Left lung (tissue), 10 donors: Measurements from ENCODE around the gene OPA3. TPM values are rescaled to one million over a fixed set of nuclear protein-coding genes. Genes with fewer than 3 reads are reported as not detected.
"Not testable (repeated sequence)": the region's sequence is repeated elsewhere in the genome, so short reads cannot be mapped to it uniquely, and the experiment has no call there.

Experiments used
- ATAC-seq: fragments of 200-7000 bp; cut with Tn5 transposase; one replicate; pipeline ENCODE4 v1.9.1; 2020; ENCODE audit warnings: moderate library complexity
- DNase-seq, 4 donors: peaks; one replicate each; pipeline ENCODE4 v3.0.0-alpha.2; 2013 to 2020
- H3K27ac ChIP-seq, 2 donors: fragments of 200-600 bp; sonication (generic) in 1 of 2; one replicate each; pipeline versions ENCODE4 v1.5.0 to v1.8.0; 2020 to 2021
- H3K27me3 ChIP-seq, 2 donors: fragments of 200-600 bp; sonication (generic) in 1 of 2; one replicate each; pipeline versions ENCODE4 v1.5.0 to v1.8.0; 2020 to 2021
- H3K36me3 ChIP-seq, 2 donors: fragments of 200-600 bp; sonication (generic) in 1 of 2; one replicate each; pipeline versions ENCODE4 v1.5.0 to v1.8.0; 2020 to 2021
- H3K4me1 ChIP-seq, 2 donors: fragments of 200-600 bp; one replicate each; pipeline ENCODE4 v1.8.0; 2021
- H3K4me3 ChIP-seq, 2 donors: fragments of 200-600 bp; sonication (generic) in 1 of 2; one replicate each; pipeline versions ENCODE4 v1.5.0 to v1.8.0; 2020 to 2021; ENCODE audit warnings: mild to moderate bottlenecking in 1 of 2
- H3K9me3 ChIP-seq, 2 donors: fragments of 200-600 bp; sonication (generic) in 1 of 2; one replicate each; pipeline versions ENCODE4 v1.5.0 to v1.8.0; 2020 to 2021
- CTCF ChIP-seq, 2 donors: fragments of 200-600 bp; sonication (generic) in 1 of 2; IDR thresholded peaks; one replicate each; pipeline versions ENCODE4 v1.5.0 to v1.8.0; 2021; ENCODE audit warnings: antibody characterized with exemption in 2 of 2
- intact Hi-C, 2 donors: fragments of 100-400 bp; cut with DNase I; formaldehyde crosslinking; loops; one replicate each; pipeline versions ENCODE4 v1.11.2 to v1.14.2; 2022
- polyA plus RNA-seq, 6 donors: library from polyadenylated mRNA; unstranded; fragments of 120-200 nt; gene quantifications; one replicate each; pipeline ENCODE4 v1.2.1, GENCODE V29; 2013; ENCODE audit not compliant: insufficient read length in 6 of 6
- total RNA-seq, 2 donors: library from RNA; stranded (reverse); fragmentation: NEBNext Ultra II Directional; extraction: Animal tissue kit (Norgen Biotek cat#: 25700); gene quantifications; one replicate each; pipeline ENCODE4 v1.2.1, GENCODE V29; 2021
- donor health status: DM: no; HTN: yes; CAD: no.
- donor health status: DM: no; HTN: no; CAD: no.

The OPA3 gene
- total and polyA plus RNA-seq, 8 donors = 4.8 to 17.9 (median 7.2) TPM

GRCh38 chr19:45515807-45516401, 68.7 kb downstream of the OPA3 start:
- H3K9me3 ChIP-seq = no peaks in the 10 kb centered on the region
- peak overlapping the region; percentile 73 to 94 for H3K27ac ChIP-seq
- DNase-seq = peak in 2 of 4 donors; percentile 64 to 77
- H3K36me3 ChIP-seq = peaks cover 0 to 48% of the 10 kb centered on the region in 2 donors
- peaks cover 21 to 77% of the 10 kb centered on the region in 2 donors for H3K4me1 ChIP-seq
- no peak for TF ChIP-seq CTCF (IDR thresholded peaks at IDR 0.05)
- peak overlapping the region in 1 of 2 donors; percentile 28 for H3K4me3 ChIP-seq
- intact Hi-C loops = no loop called here
- peak; percentile 40 for ATAC-seq
- no peaks in the 10 kb centered on the region for H3K27me3 ChIP-seq

- Histone ChIP-seq H3K4me1 (peaks cover 22 to 77% of the 10 kb centered on the region in 2 donors), H3K9me3 (no peaks in the 10 kb centered on the region), H3K27me3 (no peaks in the 10 kb centered on the region), H3K4me3 (peak overlapping the region in 1 of 2 donors; percentile 28), H3K27ac (peak overlapping the region; percentile 73 to 94), H3K36me3 (peaks cover 0 to 48% of the 10 kb centered on the region in 2 donors)
- DNase-seq (peak in 2 of 4 donors; percentile 83 to 87), ATAC-seq (peak; percentile 60)
- intact Hi-C loops = no loop called here
- TF ChIP-seq CTCF (IDR thresholded peaks at IDR 0.05) = no peak
Measured at GRCh38 chr19:45515081-45515624, 69.4 kb downstream of the OPA3 start.

- peak in 2 of 4 donors; percentile 72 to 90 for DNase-seq
- Histone ChIP-seq H3K36me3 (peaks cover 0 to 43% of the 10 kb centered on the region in 2 donors), H3K27me3 (no peaks in the 10 kb centered on the region), H3K4me3 (peak overlapping the region in 1 of 2 donors; percentile 28), H3K27ac (peak overlapping the region; percentile 73 to 94), H3K9me3 (no peaks in the 10 kb centered on the region), H3K4me1 (peaks cover 27 to 81% of the 10 kb centered on the region in 2 donors)
- ATAC-seq = peak; percentile 85
- TF ChIP-seq CTCF (IDR thresholded peaks at IDR 0.05) = no peak
- intact Hi-C loops = no loop called here
Measured at GRCh38 chr19:45514376-45515051, 70.1 kb downstream of the OPA3 start.

- intact Hi-C loops = no loop called here
- no peak for TF ChIP-seq CTCF (IDR thresholded peaks at IDR 0.05)
- H3K36me3 ChIP-seq = peaks cover 0 to 28% of the 10 kb centered on the region in 2 donors
Measured at GRCh38 chr19:45512881-45513483, 71.6 kb downstream of the OPA3 start.

GRCh38 chr19:45511074-45511473, 73.5 kb downstream of the OPA3 start:
- Histone ChIP-seq H3K9me3 (no peaks in the 10 kb centered on the region), H3K4me3 (peak overlapping the region in 1 of 2 donors; percentile 100), H3K4me1 (peaks cover 29 to 69% of the 10 kb centered on the region in 2 donors), H3K36me3 (peaks cover 0 to 15% of the 10 kb centered on the region in 2 donors), H3K27me3 (no peaks in the 10 kb centered on the region), H3K27ac (peak overlapping the region in 1 of 2 donors; percentile 98)
- intact Hi-C loops = no loop called here
- ATAC-seq (no peak), DNase-seq (no peak)
- TF ChIP-seq CTCF (IDR thresholded peaks at IDR 0.05) = no peak

More at GRCh38 chr19:45512881-45513483, 71.6 kb downstream of the OPA3 start:
- Histone ChIP-seq H3K9me3 (no peaks in the 10 kb centered on the region), H3K27me3 (no peaks in the 10 kb centered on the region), H3K4me1 (peaks cover 29 to 83% of the 10 kb centered on the region in 2 donors), H3K27ac (peak overlapping the region in 1 of 2 donors; percentile 94), H3K4me3 (peak overlapping the region in 1 of 2 donors; percentile 28)
- DNase-seq (no peak), ATAC-seq (no peak)

GRCh38 chr19:45510352-45510751, 74.2 kb downstream of the OPA3 start:
- Histone ChIP-seq H3K27ac (peak overlapping the region; percentile 86 to 98), H3K4me1 (peaks cover 27 to 69% of the 10 kb centered on the region in 2 donors), H3K4me3 (peak overlapping the region in 1 of 2 donors; percentile 100)
- H3K9me3 ChIP-seq, DNase-seq, H3K27me3 ChIP-seq, H3K36me3 ChIP-seq, intact Hi-C loops, ATAC-seq: not testable (repeated sequence)
